ENCODE results near the gene GSTO2.

Gene GSTO2

GRCh38 chr10:104326991-104327610 lies 58.1 kb downstream of the GSTO2 start:
- DNase-seq (ENCODE audit: low read depth): no peak

DNA sequence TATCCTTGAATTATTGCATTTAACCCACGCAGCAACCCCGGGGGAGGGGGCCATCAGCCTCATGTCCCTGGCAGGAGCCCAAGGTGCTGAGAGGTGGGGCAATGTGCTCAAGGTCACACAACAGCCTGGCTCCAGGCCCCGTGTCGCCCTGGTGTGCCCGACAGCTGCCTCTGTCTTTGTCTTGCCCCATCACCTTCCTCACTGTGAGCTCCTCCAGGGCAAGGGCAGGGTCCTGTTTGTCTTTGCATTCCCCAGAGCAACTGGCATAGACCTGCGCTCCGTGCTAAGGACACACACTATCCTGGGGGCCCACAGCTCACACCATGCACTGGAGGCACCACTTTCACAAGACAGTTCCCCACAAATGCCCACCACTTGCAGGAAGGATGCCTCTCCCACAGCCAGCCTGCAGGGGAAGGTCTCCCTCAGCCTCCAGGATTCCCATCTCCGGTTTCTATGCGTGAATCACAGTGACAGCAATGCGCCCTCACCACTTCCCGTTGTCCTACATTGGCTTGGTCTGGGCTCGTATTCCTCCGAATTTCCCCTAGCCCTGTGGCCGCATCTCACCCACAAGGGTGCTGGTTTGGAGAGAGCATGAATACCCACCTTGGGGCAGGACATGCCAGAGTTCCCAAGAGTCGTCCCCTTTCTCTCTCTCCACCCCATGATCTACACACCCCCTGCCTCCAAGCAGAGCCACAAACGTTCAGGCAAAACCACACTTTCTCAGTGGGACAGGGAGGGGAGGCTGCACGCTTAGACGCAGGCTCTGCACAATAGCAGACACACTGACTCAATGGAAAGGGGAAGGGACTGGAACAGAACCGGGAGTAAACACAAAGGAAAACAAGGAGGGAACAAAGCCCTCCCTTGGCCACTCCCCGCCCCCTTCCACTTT lies 59.0 kb downstream of the GSTO2 start:
- DNase-seq (ENCODE audit: low read depth): no peak

DNA sequence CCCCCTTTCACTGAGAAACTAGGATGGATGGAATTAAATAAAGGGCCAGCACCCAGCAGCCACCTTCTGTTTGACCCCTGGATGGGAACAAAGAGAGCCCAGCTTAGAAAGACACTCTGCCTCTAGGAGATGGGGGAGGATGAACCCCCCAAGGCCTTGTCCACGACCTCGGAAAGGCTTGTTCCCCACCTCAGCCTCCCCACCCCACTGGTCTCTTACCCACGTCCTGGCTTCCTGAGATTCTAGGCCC lies 59.6 kb downstream of the GSTO2 start:
- DNase-seq (ENCODE audit: low read depth): no peak

DNA sequence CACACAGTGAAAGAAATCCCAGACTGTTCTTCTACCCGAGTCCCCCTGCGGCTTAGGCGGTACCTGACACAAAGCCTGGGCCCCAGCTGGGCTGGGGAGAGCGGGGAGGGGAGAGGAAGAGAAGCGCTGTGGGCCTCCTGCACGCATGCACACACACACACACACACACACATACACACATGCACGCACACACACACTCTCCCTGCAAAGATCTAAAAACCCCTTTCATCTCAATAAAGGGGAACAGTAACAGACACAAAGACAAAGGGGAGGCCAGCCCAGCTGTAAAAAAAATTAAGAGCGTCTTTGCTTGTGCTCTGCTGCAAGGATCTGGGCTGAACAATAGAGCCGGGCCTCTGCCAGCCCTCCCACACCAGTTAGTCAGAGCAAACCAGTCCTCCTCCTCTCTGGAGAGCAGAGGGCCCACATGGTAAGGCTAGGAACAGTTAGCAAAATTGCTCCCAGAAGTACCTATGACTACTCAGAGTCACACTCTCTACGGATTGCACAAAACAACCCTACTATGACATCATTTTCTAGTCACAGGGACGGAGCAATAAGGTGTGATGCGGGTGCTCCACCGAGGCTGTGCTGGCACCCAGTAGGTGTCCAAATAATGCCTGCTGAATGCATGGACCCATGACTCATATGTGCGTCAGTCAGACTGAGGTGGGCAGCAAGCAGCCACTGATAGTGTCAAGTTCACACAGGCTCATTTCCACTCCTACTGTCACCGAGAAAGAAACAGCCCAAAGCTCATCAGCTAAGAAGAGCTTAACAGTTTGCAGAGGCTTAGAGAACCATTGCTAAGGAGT lies 60.1 kb downstream of the GSTO2 start:
- peak; percentile 49 for DNase-seq (ENCODE audit: low read depth)

DNA sequence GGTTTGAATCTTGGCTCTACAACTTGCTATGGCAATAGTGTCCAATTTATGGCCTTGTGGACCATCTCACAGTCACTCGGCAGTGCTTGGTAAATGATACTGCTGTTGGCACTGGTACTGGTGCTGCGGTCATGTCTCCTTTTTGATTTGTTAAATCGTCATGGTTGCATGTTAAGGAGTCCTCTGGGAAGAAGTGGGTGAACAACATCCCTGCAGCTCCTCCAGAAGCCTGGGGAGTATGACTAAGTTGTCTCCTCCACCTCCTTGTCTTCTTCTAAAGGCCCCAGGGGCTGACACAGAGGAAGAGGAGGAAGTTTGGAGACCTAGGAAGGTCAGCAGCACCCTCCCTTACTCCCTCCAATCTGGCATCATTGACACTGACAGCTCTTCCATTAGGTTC lies 60.8 kb downstream of the GSTO2 start:
- DNase-seq (ENCODE audit: low read depth): no peak

DNA sequence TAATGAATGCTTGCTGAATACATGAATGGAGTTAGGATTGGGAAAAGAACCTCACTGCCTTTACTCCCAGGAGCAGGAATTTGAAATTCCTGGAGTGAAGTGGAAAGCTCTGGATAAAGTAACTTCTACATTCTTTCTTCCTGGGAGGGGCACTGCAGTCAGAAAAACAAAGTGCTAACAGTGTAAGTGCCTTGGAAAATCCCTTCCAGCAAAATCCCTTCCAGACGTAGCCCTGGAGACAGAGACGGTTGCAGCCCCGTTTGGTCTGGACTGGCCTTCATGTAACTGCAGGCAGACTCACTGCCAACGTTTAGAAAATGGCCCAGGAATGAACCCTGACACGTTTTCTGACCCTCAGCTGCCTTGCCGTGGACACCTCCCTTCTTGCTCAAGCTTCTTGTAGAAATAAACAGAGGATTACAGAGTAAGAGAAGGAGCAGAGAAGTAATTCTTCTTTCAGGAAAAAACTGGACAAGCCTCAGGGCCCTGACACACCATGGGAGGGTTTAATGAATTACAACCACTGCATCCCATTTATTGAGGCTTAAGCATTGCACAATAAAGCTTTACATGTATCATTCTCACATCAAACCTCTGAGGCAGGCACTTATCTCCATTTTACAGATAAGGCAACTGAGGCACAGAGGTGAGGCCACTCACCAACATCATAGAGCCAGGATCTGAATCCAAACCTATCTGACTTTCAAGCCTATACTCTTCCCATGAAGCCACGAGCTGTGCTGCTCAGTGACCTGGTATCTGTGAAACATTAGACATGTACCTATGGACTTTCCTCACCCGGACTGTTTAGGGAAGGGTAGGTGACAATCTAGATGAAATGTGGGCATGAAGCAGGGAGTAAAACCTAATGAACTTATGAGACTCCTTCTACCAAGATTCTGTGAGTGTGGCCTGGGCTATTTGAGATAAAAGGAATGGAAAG lies 61.5 kb downstream of the GSTO2 start:
- no peak for DNase-seq (ENCODE audit: low read depth)

GRCh38 chr10:104331208-104331838 lies 62.3 kb downstream of the GSTO2 start:
- DNase-seq (ENCODE audit: low read depth): no peak

DNA sequence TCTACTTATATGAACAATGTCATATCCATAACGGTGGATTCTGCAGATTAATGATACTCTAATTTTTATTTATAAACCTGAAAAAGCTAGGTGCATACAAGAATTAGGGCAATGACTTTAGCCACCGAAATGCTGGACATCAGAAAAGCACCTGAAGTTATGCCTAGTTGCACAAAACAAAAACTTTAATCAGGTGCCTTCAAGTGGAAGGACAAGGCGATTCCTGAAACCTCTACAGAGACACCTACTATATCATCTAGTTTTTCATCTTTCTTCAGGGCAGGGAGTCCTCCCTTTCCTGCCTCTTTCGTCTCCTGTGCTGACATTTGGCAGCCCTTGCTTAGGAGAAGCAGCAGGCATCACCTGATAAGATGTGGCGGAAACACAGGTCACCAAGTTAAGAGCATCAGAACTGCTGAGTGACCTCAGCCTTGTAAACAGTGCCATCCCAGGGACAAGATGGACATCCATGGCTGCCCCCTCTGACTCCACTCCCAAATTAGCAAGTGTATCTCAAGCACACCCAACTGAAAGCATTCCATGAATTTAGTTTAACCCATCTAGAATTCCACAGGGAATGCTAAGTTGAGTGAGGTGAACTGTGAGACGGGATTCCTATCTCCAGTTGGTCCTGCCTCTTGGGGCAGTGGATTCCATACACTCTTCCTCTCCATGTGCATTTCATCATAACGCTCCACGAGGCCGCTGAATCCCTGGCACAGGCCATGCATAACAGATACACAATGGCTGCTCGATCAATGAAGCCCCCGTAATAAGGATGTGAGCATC lies 63.5 kb downstream of the GSTO2 start:
- no peak for DNase-seq (ENCODE audit: low read depth)

- DNase-seq (ENCODE audit: low read depth): peak; percentile 33
Measured at GRCh38 chr10:104333032-104333727, 64.2 kb downstream of the GSTO2 start.

DNA sequence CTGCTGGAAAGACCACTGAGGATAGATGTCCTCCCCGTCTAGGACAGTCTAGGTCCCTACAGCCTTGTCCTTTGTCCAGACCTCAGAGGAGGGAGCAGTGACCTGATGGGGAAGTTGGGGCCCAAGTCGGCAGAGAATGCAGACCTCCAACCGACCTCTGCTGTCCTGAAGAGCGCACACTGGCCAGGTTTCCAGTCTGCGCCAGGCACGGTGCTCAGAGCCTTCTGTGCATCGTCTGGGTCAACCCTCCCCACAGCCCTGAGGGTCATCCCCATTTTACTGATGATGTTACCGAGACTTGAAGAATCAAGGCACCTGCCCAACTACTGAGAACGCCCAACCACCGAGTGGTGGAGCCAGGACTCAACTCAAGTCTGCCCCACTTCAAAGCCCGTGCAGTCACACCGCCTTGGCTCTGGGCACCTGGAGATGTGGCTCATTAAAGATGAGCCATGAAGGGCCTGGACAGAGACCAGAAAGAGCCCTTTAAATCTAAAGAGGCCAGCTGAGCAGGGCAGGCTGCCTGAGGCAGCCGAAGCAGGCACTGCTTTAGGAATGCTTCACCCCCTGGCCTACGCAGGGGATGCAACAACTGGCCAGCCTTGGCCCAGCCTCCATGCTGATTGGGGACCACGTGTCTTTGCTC lies 64.9 kb downstream of the GSTO2 start:
- no peak for DNase-seq (ENCODE audit: low read depth)

- no peak for DNase-seq (ENCODE audit: low read depth)
Measured at GRCh38 chr10:104334561-104334960, 65.6 kb downstream of the GSTO2 start.

DNA sequence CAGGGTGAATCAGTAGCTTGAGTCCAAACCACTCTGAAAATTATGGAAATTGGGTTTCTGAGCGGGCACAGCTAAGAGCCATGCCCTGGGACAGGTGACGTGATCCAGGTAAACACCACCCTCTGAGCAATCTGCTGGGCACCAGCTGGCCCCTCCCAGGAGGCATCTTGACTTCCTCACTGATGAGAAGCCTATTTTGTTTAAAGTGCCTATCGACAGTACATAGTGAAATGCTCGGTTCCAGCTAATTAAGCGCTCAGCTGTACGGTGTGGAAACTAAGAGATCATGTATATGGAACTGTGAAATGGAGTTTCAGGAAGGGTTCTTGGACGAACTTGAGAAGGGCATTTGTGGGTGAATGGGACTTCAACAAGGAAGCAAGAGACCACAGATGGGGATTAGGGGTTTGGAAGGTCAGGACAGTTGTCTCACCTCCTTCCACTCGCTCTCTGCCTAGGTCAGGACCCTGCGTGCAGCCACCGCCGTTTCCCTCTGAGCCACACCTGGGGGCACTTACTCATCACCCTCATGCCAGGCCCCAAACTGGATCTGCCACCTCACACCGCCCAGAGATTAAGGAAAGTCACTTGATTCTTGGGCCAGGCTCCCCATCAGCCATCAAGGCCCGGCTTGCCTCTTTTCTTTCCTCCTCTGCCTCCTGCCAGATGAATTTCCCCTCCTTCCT lies 66.1 kb downstream of the GSTO2 start:
- DNase-seq (ENCODE audit: low read depth): no peak

DNA sequence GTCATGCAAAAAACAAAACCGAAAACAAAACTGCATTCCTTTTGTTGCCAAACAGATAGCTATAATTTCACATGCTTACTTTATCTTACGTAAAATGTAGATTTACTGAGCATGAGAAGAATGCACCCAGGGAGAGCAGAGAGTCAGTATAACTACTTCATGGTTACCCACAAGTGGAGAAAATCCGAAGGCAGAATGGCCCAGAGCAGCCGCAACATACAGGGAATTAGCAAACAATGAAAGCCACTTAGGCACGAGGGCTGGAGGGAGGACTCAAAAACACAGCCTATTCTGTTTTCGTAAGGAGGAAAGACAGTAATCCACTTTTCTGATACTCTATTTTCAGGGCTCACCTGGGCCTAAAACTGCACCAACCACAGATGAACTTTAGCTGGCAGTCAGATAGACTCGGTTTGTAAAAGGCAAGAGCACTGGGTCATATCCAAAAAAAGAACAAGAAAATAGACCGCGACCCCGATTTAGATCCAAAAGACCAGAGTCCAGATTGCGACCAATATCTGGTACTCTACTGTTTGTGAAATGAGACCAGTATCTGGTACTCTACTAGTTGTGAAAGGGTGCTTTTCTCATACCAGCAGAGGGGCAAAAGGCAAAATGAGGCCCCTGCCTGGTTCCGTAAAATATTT lies 68.0 kb downstream of the GSTO2 start:
- no peak for DNase-seq (ENCODE audit: low read depth)

GRCh38 chr10:104337521-104337984 lies 68.6 kb downstream of the GSTO2 start:
- DNase-seq (ENCODE audit: low read depth): no peak

GRCh38 chr10:104337985-104338735 lies 69.2 kb downstream of the GSTO2 start, which contains the start of gene ITPRIP:
ITPRIP (minus strand) TSS chr10:104338465; CDS start chr10:104316051, 22,414 bp downstream.
- DNase-seq (ENCODE audit: low read depth): peak; percentile 57

GRCh38 chr10:104339469-104340110 lies 70.6 kb downstream of the GSTO2 start:
- no peak for DNase-seq (ENCODE audit: low read depth)

DNA sequence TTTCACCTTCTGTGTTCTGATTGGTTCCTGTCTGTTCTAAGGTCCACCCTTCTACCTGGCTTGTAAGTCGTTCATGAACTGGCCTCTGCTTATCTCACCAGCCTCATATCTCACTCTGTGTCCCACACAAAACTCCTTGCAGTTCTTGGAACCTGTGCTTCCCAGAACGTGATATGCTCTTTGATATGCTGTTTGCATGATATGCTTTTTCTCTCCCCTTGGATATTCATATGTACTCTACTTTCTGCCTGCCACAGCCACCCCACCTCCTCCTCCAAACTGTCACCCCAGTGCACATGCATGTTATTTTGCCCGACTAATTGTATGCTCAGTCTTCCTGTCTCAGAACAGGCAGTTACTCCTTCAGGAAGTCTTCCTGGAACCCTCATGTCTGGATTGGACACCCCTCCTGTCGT lies 71.1 kb downstream of the GSTO2 start:
- DNase-seq (ENCODE audit: low read depth): no peak
